LNCaP clone FGC (cell line): ENCODE measurements around the gene PHYH.
"Not testable (repeated sequence)": the region's sequence is repeated elsewhere in the genome, so short reads cannot be mapped to it uniquely, and the experiment has no call there.

Experiments
- DNase-seq: peaks from one replicate; pipeline ENCODE4 v3.0.0-alpha.2; 2011; ENCODE audit warnings: low read depth
- H3K4me3 ChIP-seq: 2 replicates; pipeline ENCODE4 v1.5.1; 2011; ENCODE audit warnings: mild to moderate bottlenecking, low read depth, low read length, control low read depth
- CTCF ChIP-seq: IDR thresholded peaks from 2 replicates; pipeline ENCODE4 v1.5.1; 2012; ENCODE audit warnings: mild to moderate bottlenecking; ENCODE audit not compliant: control insufficient read depth, insufficient read depth; ENCODE audit errors: extremely low read depth

Gene PHYH

GRCh38 chr10:13331646-13332045, 31.8 kb upstream of the PHYH start:
- H3K4me3 ChIP-seq = no peak overlapping the region
- DNase-seq = no peak
- TF ChIP-seq CTCF = no peak

- DNase-seq, H3K4me3 ChIP-seq: not testable (repeated sequence)
These were observed 31.1 kb upstream of the PHYH start for GRCh38 chr10:13330980-13331379.

GRCh38 chr10:13329565-13329964, 29.7 kb upstream of the PHYH start:
- TF ChIP-seq CTCF = no peak
- H3K4me3 ChIP-seq = no peak overlapping the region
- DNase-seq = no peak

- TF ChIP-seq CTCF = no peak
- no peak for DNase-seq
- H3K4me3 ChIP-seq = no peak overlapping the region
These were observed 28.7 kb upstream of the PHYH start for GRCh38 chr10:13328613-13329012.

- no peak overlapping the region for H3K4me3 ChIP-seq
- no peak for DNase-seq
- TF ChIP-seq CTCF = no peak
These were observed 28.3 kb upstream of the PHYH start for GRCh38 chr10:13328126-13328525.

- no peak overlapping the region for H3K4me3 ChIP-seq
- no peak for DNase-seq
- no peak for TF ChIP-seq CTCF
These were observed 27.7 kb upstream of the PHYH start for GRCh38 chr10:13327534-13327933.

GRCh38 chr10:13322615-13323148, 22.8 kb upstream of the PHYH start:
- DNase-seq = no peak
- no peak for TF ChIP-seq CTCF
- no peak overlapping the region for H3K4me3 ChIP-seq
